ENCODE data around the gene MAF. TPM values are rescaled to one million over a fixed set of nuclear protein-coding genes. Genes with fewer than 3 reads are reported as not detected.

The MAF gene
- 19.6 TPM for total RNA-seq
- long read RNA-seq, full-length matches to known transcripts: 16 of 16 reads
- long read RNA-seq, partial matches to known transcripts: 0 of 16 reads
- long read RNA-seq, other reads (novel, unspliced or antisense): 0 of 16 reads

- ATAC-seq (ENCODE audit: poor library complexity) (peak; percentile 87), DNase-seq (peak; percentile 95)
- intact Hi-C loops (cut with DNase I): loop anchor here (5.0 to 10.0 kb wide), 2 partner anchors 1098 to 1476 kb away; no protein-coding TSS in a partner anchor
These were observed at the start of gene MAF for GRCh38 chr16:79600638-79601091. TSS of gene MAF (minus strand) at chr16:79600737. CDS start at chr16:79599902, 835 bp downstream.

- DNase-seq (no peak), ATAC-seq (ENCODE audit: poor library complexity) (no peak)
- intact Hi-C loops (cut with DNase I): no loop called here
These were observed 48.3 kb upstream of the MAF start for GRCh38 chr16:79648826-79649225.

- intact Hi-C loops (cut with DNase I): no loop called here
- ATAC-seq (ENCODE audit: poor library complexity) (no peak), DNase-seq (no peak)
These were observed 47.0 kb upstream of the MAF start for GRCh38 chr16:79647586-79647985.

GRCh38 chr16:79645701-79646100, 45.2 kb upstream of the MAF start:
- intact Hi-C loops (cut with DNase I): no loop called here
- no peak for DNase-seq
- no peak for ATAC-seq (ENCODE audit: poor library complexity)

- DNase-seq: no peak
These were observed 44.6 kb upstream of the MAF start for GRCh38 chr16:79644971-79645667.

GRCh38 chr16:79642652-79643051, 42.1 kb upstream of the MAF start:
- intact Hi-C loops (cut with DNase I): no loop called here
- ATAC-seq (ENCODE audit: poor library complexity) (no peak), DNase-seq (no peak)

More at GRCh38 chr16:79644971-79645667, 44.6 kb upstream of the MAF start:
- intact Hi-C loops (cut with DNase I): no loop called here
- ATAC-seq (ENCODE audit: poor library complexity): no peak

- no peak for ATAC-seq (ENCODE audit: poor library complexity)
- no peak for DNase-seq
- intact Hi-C loops (cut with DNase I): no loop called here
These were observed 40.2 kb upstream of the MAF start for GRCh38 chr16:79640513-79641360.

- intact Hi-C loops (cut with DNase I): no loop called here
- DNase-seq (no peak), ATAC-seq (ENCODE audit: poor library complexity) (no peak)
These were observed 39.2 kb upstream of the MAF start for GRCh38 chr16:79639576-79640311.

- DNase-seq (no peak), ATAC-seq (ENCODE audit: poor library complexity) (no peak)
- intact Hi-C loops (cut with DNase I): no loop called here
These were observed 37.8 kb upstream of the MAF start for GRCh38 chr16:79638386-79638785.

GRCh38 chr16:79635488-79635887, 35.0 kb upstream of the MAF start:
- DNase-seq (no peak), ATAC-seq (ENCODE audit: poor library complexity) (no peak)
- intact Hi-C loops (cut with DNase I): no loop called here

GRCh38 chr16:79634298-79634697, 33.8 kb upstream of the MAF start:
- ATAC-seq (ENCODE audit: poor library complexity) (no peak), DNase-seq (no peak)
- intact Hi-C loops (cut with DNase I): no loop called here

GRCh38 chr16:79632289-79632688, 31.8 kb upstream of the MAF start:
- ATAC-seq (ENCODE audit: poor library complexity): no peak

GRCh38 chr16:79628988-79629387, 28.5 kb upstream of the MAF start:
- ATAC-seq (ENCODE audit: poor library complexity) (no peak), DNase-seq (no peak)
- intact Hi-C loops (cut with DNase I): no loop called here

More at GRCh38 chr16:79632289-79632688, 31.8 kb upstream of the MAF start:
- DNase-seq: no peak
- intact Hi-C loops (cut with DNase I): no loop called here

- ATAC-seq (ENCODE audit: poor library complexity) (no peak), DNase-seq (no peak)
- intact Hi-C loops (cut with DNase I): no loop called here
These were observed 28.0 kb upstream of the MAF start for GRCh38 chr16:79628501-79628975.

- ATAC-seq (ENCODE audit: poor library complexity) (no peak), DNase-seq (no peak)
- intact Hi-C loops (cut with DNase I): no loop called here
These were observed 26.6 kb upstream of the MAF start for GRCh38 chr16:79627092-79627491.

- intact Hi-C loops (cut with DNase I): no loop called here
- DNase-seq (no peak), ATAC-seq (ENCODE audit: poor library complexity) (no peak)
These were observed 25.2 kb upstream of the MAF start for GRCh38 chr16:79625738-79626137.

- ATAC-seq (ENCODE audit: poor library complexity) (no peak), DNase-seq (no peak)
- intact Hi-C loops (cut with DNase I): no loop called here
These were observed 23.3 kb upstream of the MAF start for GRCh38 chr16:79623824-79624223.

- DNase-seq (no peak), ATAC-seq (ENCODE audit: poor library complexity) (no peak)
- intact Hi-C loops (cut with DNase I): no loop called here
These were observed 22.5 kb upstream of the MAF start for GRCh38 chr16:79623062-79623461.

GRCh38 chr16:79621027-79621426, 20.5 kb upstream of the MAF start:
- intact Hi-C loops (cut with DNase I): no loop called here
- no peak for DNase-seq
- no peak for ATAC-seq (ENCODE audit: poor library complexity)
